RWPE1 (cell line): ENCODE data around the gene ZNF667.
A peak's percentile ranks its signal among the peaks of the same experiment; 100 is the strongest.

Source experiments
- CTCF ChIA-PET: fragments of 350-600 bp; sonication (Branson Sonifier 250); formaldehyde crosslinking; extraction: SDS; loops from one replicate; lab custom pipeline; 2021; lab: Yijun Ruan, JAX
- POLR2A ChIA-PET: fragments of 400-600 bp; formaldehyde crosslinking; extraction: SDS; loops from one replicate; lab custom pipeline; 2020; ENCODE audit warnings: antibody characterized with exemption; ENCODE audit not compliant: low non-redundant PET; lab: Yijun Ruan, JAX
- DNase-seq: peaks from one replicate; pipeline ENCODE4 v3.0.0; 2012; ENCODE audit warnings: low spot score
- H3K27ac ChIP-seq: fragments of 450-650 bp; 2 replicates; pipeline ENCODE4 v1.5.1; 2017
- TF ChIP-seq, protein P1 (sequence below): fragments of 450-650 bp; conservative IDR thresholded peaks from 2 replicates; pipeline ENCODE4 v1.5.1; 2017; ENCODE audit warnings: low read depth, mild to moderate bottlenecking

The ZNF667 gene

GRCh38 chr19:56476651-56477428 lies at the start of gene ZNF667:
Gene ZNF667, minus strand, starts transcription at chr19:56477345. Its CDS starts 14,975 bp downstream, at chr19:56462370.
- TF ChIP-seq, protein P1, sequence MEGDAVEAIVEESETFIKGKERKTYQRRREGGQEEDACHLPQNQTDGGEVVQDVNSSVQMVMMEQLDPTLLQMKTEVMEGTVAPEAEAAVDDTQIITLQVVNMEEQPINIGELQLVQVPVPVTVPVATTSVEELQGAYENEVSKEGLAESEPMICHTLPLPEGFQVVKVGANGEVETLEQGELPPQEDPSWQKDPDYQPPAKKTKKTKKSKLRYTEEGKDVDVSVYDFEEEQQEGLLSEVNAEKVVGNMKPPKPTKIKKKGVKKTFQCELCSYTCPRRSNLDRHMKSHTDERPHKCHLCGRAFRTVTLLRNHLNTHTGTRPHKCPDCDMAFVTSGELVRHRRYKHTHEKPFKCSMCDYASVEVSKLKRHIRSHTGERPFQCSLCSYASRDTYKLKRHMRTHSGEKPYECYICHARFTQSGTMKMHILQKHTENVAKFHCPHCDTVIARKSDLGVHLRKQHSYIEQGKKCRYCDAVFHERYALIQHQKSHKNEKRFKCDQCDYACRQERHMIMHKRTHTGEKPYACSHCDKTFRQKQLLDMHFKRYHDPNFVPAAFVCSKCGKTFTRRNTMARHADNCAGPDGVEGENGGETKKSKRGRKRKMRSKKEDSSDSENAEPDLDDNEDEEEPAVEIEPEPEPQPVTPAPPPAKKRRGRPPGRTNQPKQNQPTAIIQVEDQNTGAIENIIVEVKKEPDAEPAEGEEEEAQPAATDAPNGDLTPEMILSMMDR: no peak
- ChIA-PET POLR2A (no interaction called here), CTCF (no interaction called here)
- peak within 1 kb of the TSS; percentile 65 for H3K27ac ChIP-seq
- DNase-seq: no peak

DNA sequence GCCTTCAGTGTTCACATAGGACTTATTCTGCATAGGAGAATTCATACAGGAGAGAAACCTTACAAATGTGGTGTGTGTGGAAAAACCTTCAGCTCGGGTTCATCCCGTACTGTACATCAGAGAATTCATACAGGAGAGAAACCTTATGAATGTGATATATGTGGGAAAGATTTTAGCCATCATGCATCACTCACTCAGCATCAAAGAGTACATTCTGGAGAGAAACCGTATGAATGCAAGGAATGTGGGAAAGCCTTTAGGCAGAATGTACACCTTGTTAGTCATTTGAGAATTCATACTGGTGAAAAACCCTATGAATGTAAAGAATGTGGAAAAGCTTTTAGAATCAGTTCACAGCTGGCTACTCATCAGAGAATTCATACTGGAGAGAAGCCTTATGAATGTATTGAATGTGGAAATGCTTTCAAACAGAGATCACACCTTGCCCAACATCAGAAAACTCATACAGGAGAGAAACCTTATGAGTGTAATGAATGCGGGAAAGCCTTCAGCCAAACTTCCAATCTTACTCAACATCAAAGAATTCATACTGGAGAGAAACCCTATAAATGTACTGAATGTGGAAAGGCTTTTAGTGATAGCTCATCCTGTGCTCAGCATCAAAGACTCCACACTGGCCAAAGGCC lies 48.2 kb upstream of the ZNF667 start:
- ChIA-PET CTCF (no interaction called here), POLR2A (no interaction called here)
- no peak for DNase-seq
- no peak overlapping the region for H3K27ac ChIP-seq
- TF ChIP-seq, protein P1: no peak

DNA sequence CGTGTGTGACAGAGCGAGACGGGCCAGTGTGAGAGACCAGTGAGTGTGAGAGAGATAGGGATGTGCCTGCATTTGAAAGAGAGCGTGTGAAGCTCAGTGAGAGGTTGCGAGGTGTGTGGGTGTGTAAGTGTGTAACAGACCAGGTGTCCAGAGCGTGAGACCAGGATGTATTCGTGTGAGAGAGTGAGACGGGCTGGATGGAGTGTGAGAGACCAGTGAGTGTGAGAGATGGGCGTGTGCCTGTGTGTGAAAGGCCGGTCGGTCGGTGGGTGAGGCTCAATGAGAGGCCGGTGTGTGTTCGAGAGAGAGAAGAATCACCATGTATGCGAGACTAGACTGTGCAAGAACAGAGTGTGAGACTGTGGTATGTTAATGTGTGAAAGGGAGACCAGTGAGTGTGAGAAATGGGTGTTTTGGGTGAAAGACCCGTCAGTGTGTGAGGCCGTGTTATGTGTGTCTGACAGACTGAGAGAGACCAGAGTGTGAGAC lies 31.2 kb upstream of the ZNF667 start:
- ChIA-PET POLR2A (no interaction called here), CTCF (no interaction called here)
- TF ChIP-seq, protein P1: no peak
- H3K27ac ChIP-seq: peak overlapping the region; percentile 90
- DNase-seq: no peak

- TF ChIP-seq, protein P1: no peak
- ChIA-PET POLR2A (no interaction called here), CTCF (no interaction called here)
- H3K27ac ChIP-seq: peak within 1 kb of the TSS; percentile 90
- DNase-seq: peak; percentile 69
Observed at GRCh38 chr19:56507446-56508289, 30.5 kb upstream of the ZNF667 start, which contains the start of gene ZNF471. Gene ZNF471, plus strand, starts transcription at chr19:56507855. Its CDS starts 3,717 bp downstream, at chr19:56511572.

- TF ChIP-seq, protein P1: no peak
- DNase-seq: no peak
- POLR2A ChIA-PET: no interaction called here
- H3K27ac ChIP-seq: no peak overlapping the region
- CTCF ChIA-PET: no interaction called here
Observed at GRCh38 chr19:56504581-56504980, 27.4 kb upstream of the ZNF667 start.

- TF ChIP-seq, protein P1: no peak
- CTCF ChIA-PET: no interaction called here
- no peak overlapping the region for H3K27ac ChIP-seq
- DNase-seq: no peak
- POLR2A ChIA-PET: no interaction called here
Observed at GRCh38 chr19:56491399-56491798, 14.3 kb upstream of the ZNF667 start.
